ENCODE data around the gene FBXL7.

Gene FBXL7

DNA sequence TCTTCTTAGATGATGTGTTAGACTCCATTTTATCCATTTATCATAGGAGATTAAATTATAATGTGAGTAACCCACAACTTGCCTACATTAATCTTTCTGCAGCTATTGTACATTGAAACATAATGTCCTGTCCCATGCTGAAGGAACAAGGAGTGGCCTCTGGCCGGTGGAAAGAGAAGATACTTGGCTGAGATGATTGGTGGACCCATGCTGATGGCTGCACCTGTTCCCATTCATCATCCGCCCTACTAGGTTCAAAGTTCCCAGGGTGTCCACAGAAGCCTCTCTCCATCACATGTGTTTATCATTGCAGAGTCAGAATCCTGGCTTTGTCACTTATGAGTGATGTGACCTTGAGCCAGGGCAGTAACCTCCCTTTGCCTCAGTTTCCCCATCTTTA, 24.7 kb downstream of the FBXL7 start:
- TF ChIP-seq TOX (CRISPR knock-in tag; IDR thresholded peaks at IDR 0.05; ENCODE audit: borderline replicate concordance) (no peak), ISL1 (CRISPR knock-in tag; IDR thresholded peaks at IDR 0.05) (peak; percentile 40; the same call in 1 of the 2 replicates)
- no peak; the same call in 2 of the 3 replicates for ATAC-seq

DNA sequence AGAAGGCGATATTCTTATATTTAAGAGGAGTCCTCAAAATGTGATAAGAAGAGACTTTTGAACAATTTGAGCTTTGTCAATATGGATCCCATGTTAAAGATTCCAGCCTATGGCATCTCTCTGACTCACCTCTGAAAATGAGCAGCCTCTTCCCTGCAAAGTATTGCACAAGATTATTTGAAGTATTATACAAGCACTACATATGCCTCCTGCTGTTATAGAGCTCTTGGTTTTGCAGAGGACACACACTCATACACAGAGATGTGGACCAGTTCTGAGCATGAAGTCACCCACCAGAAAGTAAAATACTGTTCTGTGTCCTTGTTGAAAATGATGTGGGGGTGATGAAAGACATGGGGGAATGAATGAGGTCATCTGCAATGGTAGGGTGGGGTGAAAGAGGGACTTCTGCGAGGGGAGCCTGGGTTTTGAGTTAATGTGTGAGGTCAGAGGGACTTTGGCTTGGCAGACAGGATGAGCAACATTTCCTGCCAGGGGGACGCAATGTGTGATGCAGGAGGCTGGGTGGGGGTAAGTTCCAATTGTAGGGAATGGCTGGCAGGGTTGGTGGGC, 25.8 kb downstream of the FBXL7 start:
- no peak for ATAC-seq

DNA sequence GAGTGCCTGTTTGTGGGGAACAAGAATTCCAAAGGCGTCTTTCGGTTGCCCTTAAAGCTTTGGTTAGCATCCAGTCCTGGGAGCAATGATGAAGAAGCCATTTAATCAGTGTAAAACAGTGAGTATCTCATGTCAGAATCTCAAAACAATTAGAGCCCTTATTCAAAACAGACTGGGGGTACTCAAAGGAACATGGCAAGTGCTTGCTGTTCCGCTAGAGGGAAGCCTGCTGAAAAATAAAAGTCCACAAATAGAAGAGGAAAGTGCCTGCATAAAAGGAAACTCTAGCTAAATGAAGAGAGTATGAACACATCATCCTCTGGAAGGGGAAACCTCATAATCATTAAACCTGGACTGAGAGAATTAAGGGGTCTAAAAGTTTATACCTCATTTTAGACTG, 26.4 kb downstream of the FBXL7 start:
- no peak for ATAC-seq
- TF ChIP-seq, protein P1, sequence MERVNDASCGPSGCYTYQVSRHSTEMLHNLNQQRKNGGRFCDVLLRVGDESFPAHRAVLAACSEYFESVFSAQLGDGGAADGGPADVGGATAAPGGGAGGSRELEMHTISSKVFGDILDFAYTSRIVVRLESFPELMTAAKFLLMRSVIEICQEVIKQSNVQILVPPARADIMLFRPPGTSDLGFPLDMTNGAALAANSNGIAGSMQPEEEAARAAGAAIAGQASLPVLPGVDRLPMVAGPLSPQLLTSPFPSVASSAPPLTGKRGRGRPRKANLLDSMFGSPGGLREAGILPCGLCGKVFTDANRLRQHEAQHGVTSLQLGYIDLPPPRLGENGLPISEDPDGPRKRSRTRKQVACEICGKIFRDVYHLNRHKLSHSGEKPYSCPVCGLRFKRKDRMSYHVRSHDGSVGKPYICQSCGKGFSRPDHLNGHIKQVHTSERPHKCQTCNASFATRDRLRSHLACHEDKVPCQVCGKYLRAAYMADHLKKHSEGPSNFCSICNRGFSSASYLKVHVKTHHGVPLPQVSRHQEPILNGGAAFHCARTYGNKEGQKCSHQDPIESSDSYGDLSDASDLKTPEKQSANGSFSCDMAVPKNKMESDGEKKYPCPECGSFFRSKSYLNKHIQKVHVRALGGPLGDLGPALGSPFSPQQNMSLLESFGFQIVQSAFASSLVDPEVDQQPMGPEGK (CRISPR knock-in tag; IDR thresholded peaks at IDR 0.05; ENCODE audit: borderline replicate concordance) = no peak
- no peak for TF ChIP-seq ZFP3 (CRISPR knock-in tag; IDR thresholded peaks at IDR 0.05)
- TF ChIP-seq, protein P2, sequence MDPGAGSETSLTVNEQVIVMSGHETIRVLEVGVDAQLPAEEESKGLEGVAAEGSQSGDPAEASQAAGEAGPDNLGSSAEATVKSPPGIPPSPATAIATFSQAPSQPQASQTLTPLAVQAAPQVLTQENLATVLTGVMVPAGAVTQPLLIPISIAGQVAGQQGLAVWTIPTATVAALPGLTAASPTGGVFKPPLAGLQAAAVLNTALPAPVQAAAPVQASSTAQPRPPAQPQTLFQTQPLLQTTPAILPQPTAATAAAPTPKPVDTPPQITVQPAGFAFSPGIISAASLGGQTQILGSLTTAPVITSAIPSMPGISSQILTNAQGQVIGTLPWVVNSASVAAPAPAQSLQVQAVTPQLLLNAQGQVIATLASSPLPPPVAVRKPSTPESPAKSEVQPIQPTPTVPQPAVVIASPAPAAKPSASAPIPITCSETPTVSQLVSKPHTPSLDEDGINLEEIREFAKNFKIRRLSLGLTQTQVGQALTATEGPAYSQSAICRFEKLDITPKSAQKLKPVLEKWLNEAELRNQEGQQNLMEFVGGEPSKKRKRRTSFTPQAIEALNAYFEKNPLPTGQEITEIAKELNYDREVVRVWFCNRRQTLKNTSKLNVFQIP (CRISPR knock-in tag; IDR thresholded peaks at IDR 0.05; ENCODE audit: borderline replicate concordance, low read depth) = no peak
- TF ChIP-seq ZNF8 (CRISPR knock-in tag; IDR thresholded peaks at IDR 0.05) = no peak
- TF ChIP-seq ZNF70 (CRISPR knock-in tag; IDR thresholded peaks at IDR 0.05) = no peak
- no peak for TF ChIP-seq OSR1 (CRISPR knock-in tag; IDR thresholded peaks at IDR 0.05)
- TF ChIP-seq ISL1 (CRISPR knock-in tag; IDR thresholded peaks at IDR 0.05) = no peak
- TF ChIP-seq, protein P3, sequence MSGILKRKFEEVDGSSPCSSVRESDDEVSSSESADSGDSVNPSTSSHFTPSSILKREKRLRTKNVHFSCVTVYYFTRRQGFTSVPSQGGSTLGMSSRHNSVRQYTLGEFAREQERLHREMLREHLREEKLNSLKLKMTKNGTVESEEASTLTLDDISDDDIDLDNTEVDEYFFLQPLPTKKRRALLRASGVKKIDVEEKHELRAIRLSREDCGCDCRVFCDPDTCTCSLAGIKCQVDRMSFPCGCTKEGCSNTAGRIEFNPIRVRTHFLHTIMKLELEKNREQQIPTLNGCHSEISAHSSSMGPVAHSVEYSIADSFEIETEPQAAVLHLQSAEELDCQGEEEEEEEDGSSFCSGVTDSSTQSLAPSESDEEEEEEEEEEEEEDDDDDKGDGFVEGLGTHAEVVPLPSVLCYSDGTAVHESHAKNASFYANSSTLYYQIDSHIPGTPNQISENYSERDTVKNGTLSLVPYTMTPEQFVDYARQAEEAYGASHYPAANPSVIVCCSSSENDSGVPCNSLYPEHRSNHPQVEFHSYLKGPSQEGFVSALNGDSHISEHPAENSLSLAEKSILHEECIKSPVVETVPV (CRISPR knock-in tag; IDR thresholded peaks at IDR 0.05) = no peak
- TF ChIP-seq ZC3H10 (CRISPR knock-in tag; IDR thresholded peaks at IDR 0.05) = no peak
- TF ChIP-seq GLIS3 (CRISPR knock-in tag; IDR thresholded peaks at IDR 0.05) = no peak
- no peak for TF ChIP-seq SNAI2 (CRISPR knock-in tag; IDR thresholded peaks at IDR 0.05)
- TF ChIP-seq TCF4 (CRISPR knock-in tag; IDR thresholded peaks at IDR 0.05; ENCODE audit: borderline replicate concordance) = no peak
- TF ChIP-seq RARB (CRISPR knock-in tag; IDR thresholded peaks at IDR 0.05) = no peak
- no peak for TF ChIP-seq TOX (CRISPR knock-in tag; IDR thresholded peaks at IDR 0.05; ENCODE audit: borderline replicate concordance)

More for the DNA sequence above, 25.8 kb downstream of the FBXL7 start:
- TF ChIP-seq ISL1 (CRISPR knock-in tag; IDR thresholded peaks at IDR 0.05) = no peak
- no peak for TF ChIP-seq RARB (CRISPR knock-in tag; IDR thresholded peaks at IDR 0.05)
- TF ChIP-seq PPARA (CRISPR knock-in tag; IDR thresholded peaks at IDR 0.05; ENCODE audit: borderline replicate concordance) = no peak
- no peak for TF ChIP-seq GLIS3 (CRISPR knock-in tag; IDR thresholded peaks at IDR 0.05)

DNA sequence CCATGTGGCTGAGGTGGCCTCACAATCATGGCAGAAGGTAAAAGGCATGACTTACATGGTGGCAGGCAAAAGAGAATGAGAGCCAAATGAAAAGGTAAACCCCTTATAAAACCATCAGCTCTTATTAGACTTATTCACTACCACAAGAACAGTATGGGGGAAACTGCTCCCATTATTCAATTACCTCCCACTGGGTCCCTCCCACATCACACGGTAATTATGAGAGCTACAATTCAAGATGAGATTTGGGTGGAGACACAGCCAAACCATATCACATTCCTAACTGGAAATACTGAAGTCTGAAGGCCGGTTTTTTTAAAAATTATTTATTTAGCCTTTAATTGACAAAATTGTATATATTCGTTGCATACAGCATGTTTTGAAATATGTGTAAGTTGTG, 28.5 kb downstream of the FBXL7 start:
- TF ChIP-seq PPARA (CRISPR knock-in tag; IDR thresholded peaks at IDR 0.05; ENCODE audit: borderline replicate concordance) (no peak), ZNF8 (CRISPR knock-in tag; IDR thresholded peaks at IDR 0.05) (no peak), OSR1 (CRISPR knock-in tag; IDR thresholded peaks at IDR 0.05) (no peak), SNAI2 (CRISPR knock-in tag; IDR thresholded peaks at IDR 0.05) (no peak), ISL1 (CRISPR knock-in tag; IDR thresholded peaks at IDR 0.05) (no peak), ZFP3 (CRISPR knock-in tag; IDR thresholded peaks at IDR 0.05) (no peak), ZFP30 (CRISPR knock-in tag; IDR thresholded peaks at IDR 0.05) (no peak), BACH2 (CRISPR knock-in tag; IDR thresholded peaks at IDR 0.05; ENCODE audit: borderline replicate concordance) (no peak), ZNF70 (CRISPR knock-in tag; IDR thresholded peaks at IDR 0.05) (no peak)
- TF ChIP-seq, protein P3 (CRISPR knock-in tag; IDR thresholded peaks at IDR 0.05) = no peak
- TF ChIP-seq, protein P2 (CRISPR knock-in tag; IDR thresholded peaks at IDR 0.05; ENCODE audit: borderline replicate concordance, low read depth) = no peak

More for the DNA sequence above, 28.5 kb downstream of the FBXL7 start:
- no peak for ATAC-seq
